ENCODE measurements around the gene SLC2A9.

DNA sequence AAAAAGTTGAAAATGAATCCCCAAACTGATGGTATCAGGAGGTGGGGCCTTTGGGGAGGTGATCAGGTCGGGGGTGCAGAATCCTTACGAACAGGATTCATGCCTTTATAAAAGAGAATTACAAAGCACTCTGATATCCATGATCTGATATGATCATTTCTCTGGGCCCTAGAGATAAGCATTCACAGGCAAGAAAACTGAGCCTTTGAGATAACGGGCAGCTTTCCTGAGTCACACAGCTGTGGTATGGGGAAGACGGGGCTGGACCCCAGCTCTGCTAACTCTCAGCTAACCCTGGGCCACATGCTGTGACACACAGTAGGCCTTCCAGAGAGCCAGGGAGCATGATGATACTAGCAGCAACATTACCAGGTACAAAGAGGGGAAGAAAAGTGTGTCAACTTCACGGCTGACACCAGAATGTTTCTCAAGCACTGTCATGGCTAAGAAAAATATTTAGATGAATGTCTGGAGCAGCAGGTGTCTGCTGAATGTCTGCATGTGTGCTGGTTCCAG lies 85.1 kb downstream of the SLC2A9 start:
- TF ChIP-seq POLR2A (IDR thresholded peaks at IDR 0.05; ENCODE audit: low read length) (no peak), GATA1 (IDR thresholded peaks at IDR 0.05; ENCODE audit: low read depth, low read length) (no peak)

Measured in erythroblast (primary cell).